ENCODE data around the gene OR4D2.

- TF ChIP-seq CTCF (optimal IDR thresholded peaks at IDR 0.05 in 1 of 3, IDR thresholded peaks at IDR 0.05 in 1 of 3, conservative IDR thresholded peaks at IDR 0.05 in 1 of 3; ENCODE audit: extremely low read depth in 1 of 3, insufficient read depth in 2 of 3, low read length in 3 of 3) (peak in 2 of 3 experiments; percentile 15 to 27), EZH2 (IDR thresholded peaks at IDR 0.05; ENCODE audit: low read length) (no peak)
These were observed 48.9 kb downstream of the OR4D2 start for GRCh38 chr17:58215685-58216084.

Measured in keratinocyte (primary cell).